ENCODE measurements around the gene SOD1.
"Not testable (repeated sequence)": the region's sequence is repeated elsewhere in the genome, so short reads cannot be mapped to it uniquely, and the experiment has no call there.

The SOD1 gene

GRCh38 chr21:31654821-31655580 lies 4.5 kb upstream of the SOD1 start:
- not testable (repeated sequence) for DNase-seq (ENCODE audit: low read depth in 2 of 3, low spot score in 1 of 3)

GRCh38 chr21:31656199-31657095 lies 3.0 kb upstream of the SOD1 start:
- peak in 2 of 3 donors; percentile 42 to 59 for DNase-seq (ENCODE audit: low read depth in 2 of 3, low spot score in 1 of 3)

- no peak for DNase-seq (ENCODE audit: low read depth in 2 of 3, low spot score in 1 of 3)
Measured at GRCh38 chr21:31658053-31658452, 1.4 kb upstream of the SOD1 start.

GRCh38 chr21:31659286-31659535 lies 282 bp upstream of the SOD1 start:
- no peak for DNase-seq (ENCODE audit: low read depth in 2 of 3, low spot score in 1 of 3)

GRCh38 chr21:31660259-31660565 lies 719 bp downstream of the SOD1 start:
- DNase-seq (ENCODE audit: low read depth in 2 of 3, low spot score in 1 of 3): no peak

- DNase-seq (ENCODE audit: low read depth in 2 of 3, low spot score in 1 of 3): no peak
Measured at GRCh38 chr21:31660591-31660990, 1.1 kb downstream of the SOD1 start.

GRCh38 chr21:31663584-31664249 lies 4.2 kb downstream of the SOD1 start:
- DNase-seq (ENCODE audit: low read depth in 2 of 3, low spot score in 1 of 3): no peak

- peak in 2 of 3 donors; percentile 22 to 32 for DNase-seq (ENCODE audit: low read depth in 2 of 3, low spot score in 1 of 3)
Measured at GRCh38 chr21:31665397-31665796, 5.9 kb downstream of the SOD1 start.

- DNase-seq (ENCODE audit: low read depth in 2 of 3, low spot score in 1 of 3): not testable (repeated sequence)
Measured at GRCh38 chr21:31665869-31666268, 6.4 kb downstream of the SOD1 start.

GRCh38 chr21:31666445-31667010 lies 7.0 kb downstream of the SOD1 start:
- no peak for DNase-seq (ENCODE audit: low read depth in 2 of 3, low spot score in 1 of 3)

- DNase-seq (ENCODE audit: low read depth in 2 of 3, low spot score in 1 of 3): no peak
Measured at GRCh38 chr21:31667132-31667531, 7.6 kb downstream of the SOD1 start.

GRCh38 chr21:31667639-31668038 lies 8.1 kb downstream of the SOD1 start:
- no peak for DNase-seq (ENCODE audit: low read depth in 2 of 3, low spot score in 1 of 3)

GRCh38 chr21:31668651-31669491 lies 9.4 kb downstream of the SOD1 start:
- no peak for DNase-seq (ENCODE audit: low read depth in 2 of 3, low spot score in 1 of 3)

- no peak for DNase-seq (ENCODE audit: low read depth in 2 of 3, low spot score in 1 of 3)
Measured at GRCh38 chr21:31670070-31670469, 10.6 kb downstream of the SOD1 start.

- no peak for DNase-seq (ENCODE audit: low read depth in 2 of 3, low spot score in 1 of 3)
Measured at GRCh38 chr21:31671146-31671716, 11.7 kb downstream of the SOD1 start.

GRCh38 chr21:31671931-31672330 lies 12.4 kb downstream of the SOD1 start:
- no peak for DNase-seq (ENCODE audit: low read depth in 2 of 3, low spot score in 1 of 3)

- no peak for DNase-seq (ENCODE audit: low read depth in 2 of 3, low spot score in 1 of 3)
Measured at GRCh38 chr21:31673321-31673912, 13.9 kb downstream of the SOD1 start.

- no peak for DNase-seq (ENCODE audit: low read depth in 2 of 3, low spot score in 1 of 3)
Measured at GRCh38 chr21:31675318-31675717, 15.8 kb downstream of the SOD1 start.

GRCh38 chr21:31675960-31676359 lies 16.5 kb downstream of the SOD1 start:
- DNase-seq (ENCODE audit: low read depth in 2 of 3, low spot score in 1 of 3): no peak

GRCh38 chr21:31677047-31677446 lies 17.6 kb downstream of the SOD1 start:
- no peak for DNase-seq (ENCODE audit: low read depth in 2 of 3, low spot score in 1 of 3)
